ENCODE data around the gene RABL3. TPM values are rescaled to one million over a fixed set of nuclear protein-coding genes. Genes with fewer than 3 reads are reported as not detected.
"Not testable (repeated sequence)": the region's sequence is repeated elsewhere in the genome, so short reads cannot be mapped to it uniquely, and the experiment has no call there.

The RABL3 gene, protein sequence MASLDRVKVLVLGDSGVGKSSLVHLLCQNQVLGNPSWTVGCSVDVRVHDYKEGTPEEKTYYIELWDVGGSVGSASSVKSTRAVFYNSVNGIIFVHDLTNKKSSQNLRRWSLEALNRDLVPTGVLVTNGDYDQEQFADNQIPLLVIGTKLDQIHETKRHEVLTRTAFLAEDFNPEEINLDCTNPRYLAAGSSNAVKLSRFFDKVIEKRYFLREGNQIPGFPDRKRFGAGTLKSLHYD
- total RNA-seq: 15.3 and 16.8 TPM in 2 replicates
- 9.9 TPM for polyA plus RNA-seq (2012)

DNA sequence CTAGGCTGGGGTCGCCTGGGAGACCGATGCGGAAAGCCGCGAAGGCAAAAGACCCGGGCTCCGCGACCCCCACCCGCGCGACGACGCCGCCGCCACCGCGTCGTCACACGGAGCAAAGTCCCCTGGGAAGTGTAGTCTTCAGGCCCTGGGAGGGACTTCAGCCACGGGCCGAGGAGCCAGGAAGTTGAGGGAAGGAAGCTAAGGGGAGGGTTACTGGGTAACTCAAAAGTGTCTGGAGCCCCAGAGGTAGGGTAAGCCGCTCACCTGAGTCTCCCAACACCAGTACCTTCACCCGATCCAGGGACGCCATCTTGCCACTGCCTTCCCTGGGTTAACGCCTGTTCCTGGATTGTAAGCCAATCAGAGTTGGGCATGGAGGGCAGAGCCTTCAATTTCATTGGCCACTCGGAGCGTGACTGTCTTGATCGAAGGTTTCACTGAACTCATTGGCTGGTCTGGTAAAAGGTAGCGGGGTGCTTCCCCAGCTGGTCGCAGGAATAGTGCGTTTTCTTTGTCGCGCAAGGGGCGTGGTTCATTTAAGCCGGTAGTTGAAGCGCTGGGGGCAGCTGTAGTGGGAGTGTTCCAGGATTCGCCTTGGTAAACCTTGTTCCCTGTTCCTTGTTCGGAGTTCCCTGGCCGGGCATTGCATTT is at the start of gene RABL3, which contains the start of gene GTF2E1:
RABL3 (minus strand) TSS at position 319 of the 651 bp plus-strand sequence; CDS start at position 310, 9 bp downstream.
GTF2E1 (plus strand) TSS at position 547 of the 651 bp plus-strand sequence. CDS start 7,809 bp downstream, outside the sequence.
- peak; percentile 100 for DNase-seq (ENCODE audit: low read depth)

DNA sequence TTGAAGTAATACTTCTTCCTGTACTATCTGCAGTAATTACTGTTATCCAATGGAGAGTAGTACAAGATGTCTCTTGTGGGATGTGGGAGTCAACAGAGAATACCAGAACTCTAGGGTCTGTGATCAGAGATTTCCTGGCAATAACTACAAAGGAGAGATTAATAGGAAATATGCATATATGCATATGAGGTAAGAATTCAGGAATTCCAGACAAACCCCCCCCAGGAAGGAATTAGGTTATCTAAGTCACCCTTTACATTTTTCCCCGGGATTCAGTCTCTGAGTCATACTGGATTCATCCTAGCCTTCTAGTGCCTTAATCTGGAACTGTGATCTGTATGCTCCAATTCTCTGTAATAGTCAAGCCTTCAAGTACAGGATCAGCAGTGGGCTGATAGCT is 49.6 kb upstream of the RABL3 start:
- DNase-seq (ENCODE audit: low read depth): no peak

DNA sequence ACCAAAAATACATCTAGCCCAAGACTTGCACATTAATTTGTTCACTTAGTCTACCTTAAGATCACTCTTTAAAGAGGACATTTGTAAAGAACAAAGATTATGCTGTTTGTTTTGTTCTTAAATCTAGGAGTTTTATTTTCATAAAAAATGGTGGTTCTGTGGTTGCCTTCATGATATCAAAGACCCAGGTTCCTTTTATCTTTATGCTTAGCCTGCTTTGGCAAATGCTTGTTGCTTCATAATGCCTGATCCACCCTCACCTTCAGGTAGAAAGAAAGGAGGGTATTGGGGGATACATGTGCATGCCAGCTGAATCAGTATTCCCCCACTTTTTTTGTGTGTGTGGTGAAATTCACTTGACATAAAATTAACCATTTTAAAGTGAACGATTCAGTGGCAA is 48.7 kb upstream of the RABL3 start:
- DNase-seq (ENCODE audit: low read depth): no peak

DNA sequence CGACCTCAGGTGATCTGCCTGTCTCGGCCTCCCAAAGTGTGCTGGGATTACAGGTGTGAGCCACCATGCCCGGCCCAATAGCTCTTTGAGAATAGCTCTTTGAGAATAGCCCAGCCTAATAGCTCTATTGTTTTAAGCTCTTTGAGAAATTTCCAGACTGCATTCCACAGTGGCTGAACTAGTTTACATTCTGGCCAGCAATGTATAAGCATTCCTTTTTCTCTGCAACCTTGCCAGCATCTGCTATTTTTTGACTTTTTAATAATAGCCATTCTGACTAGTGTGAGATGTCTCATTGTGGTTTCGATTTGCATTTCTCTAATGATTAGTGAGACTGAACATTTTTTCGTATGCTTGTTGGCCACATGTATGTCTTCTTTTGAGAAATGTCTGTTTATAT is 43.5 kb upstream of the RABL3 start:
- DNase-seq (ENCODE audit: low read depth): not testable (repeated sequence)

DNA sequence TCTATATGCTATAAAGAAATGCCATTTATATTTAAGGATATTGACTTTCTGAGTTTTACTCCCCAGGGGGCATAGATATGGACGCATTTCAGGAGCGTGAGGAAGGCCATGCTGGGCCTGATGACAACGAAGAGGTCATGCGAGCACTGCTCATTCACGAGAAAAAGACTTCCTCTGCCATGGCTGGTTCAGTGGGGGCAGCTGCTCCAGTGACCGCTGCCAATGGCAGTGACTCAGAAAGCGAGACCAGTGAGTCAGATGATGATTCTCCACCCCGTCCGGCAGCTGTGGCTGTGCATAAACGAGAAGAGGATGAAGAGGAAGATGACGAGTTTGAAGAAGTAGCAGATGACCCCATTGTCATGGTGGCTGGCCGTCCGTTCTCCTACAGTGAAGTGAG is 38.7 kb upstream of the RABL3 start:
- DNase-seq (ENCODE audit: low read depth): peak; percentile 96

DNA sequence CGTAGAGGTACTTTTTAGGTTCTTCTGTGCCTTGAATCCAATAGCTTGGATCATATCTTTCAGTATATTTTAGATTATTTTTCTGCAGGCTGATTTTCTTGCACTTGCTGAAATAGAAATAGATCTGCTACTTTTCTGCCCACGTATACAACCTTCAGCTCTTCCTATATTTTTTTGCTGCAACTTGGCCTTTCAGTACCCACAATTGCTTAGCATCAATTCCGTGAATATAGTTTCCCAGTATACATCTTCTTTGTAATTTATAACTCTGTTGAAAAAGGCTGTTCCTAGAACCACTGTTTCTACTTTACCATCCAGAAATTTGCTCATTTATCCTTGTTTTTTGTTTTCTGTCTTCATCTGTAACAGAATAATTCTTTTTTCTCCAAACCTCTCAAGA is 36.5 kb upstream of the RABL3 start:
- DNase-seq (ENCODE audit: low read depth): no peak

DNA sequence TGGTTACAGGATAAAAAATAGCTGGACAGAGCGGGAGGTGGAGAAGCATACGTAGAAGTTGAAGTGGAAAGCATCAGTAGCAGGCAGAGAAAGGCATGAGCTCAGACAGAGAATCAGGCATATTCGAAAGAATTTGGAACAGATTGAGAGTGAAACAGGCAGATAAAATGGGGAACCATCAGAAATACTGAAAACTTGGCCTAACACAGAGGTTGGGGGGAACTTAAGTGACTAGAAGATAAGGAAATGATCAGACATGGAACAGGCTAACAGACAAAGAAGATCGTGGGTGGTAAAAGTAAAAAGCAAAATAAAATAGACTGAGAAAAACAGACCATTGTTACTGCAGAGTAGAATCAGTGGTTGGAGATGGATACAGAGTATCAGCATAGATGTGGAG is 33.1 kb upstream of the RABL3 start:
- DNase-seq (ENCODE audit: low read depth): no peak

DNA sequence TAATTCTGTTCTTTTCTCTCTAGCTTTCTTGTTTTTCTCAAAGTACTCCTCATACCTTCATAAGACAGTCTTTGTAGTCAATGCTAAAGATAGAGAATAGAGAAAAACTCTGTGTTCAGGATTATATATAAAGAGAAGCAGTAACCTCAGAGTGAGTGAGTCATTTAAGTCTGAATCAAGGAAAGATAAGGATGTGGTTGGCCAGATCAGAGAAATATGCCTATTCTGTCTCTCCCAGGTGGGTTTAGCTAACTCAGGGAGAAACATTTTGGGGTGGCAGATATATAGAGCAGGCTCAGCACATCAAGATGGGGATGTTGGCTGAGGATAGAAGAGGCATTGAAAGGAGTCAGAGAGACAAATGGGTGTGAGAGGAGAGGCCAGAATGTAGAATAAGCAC is 31.6 kb upstream of the RABL3 start:
- DNase-seq (ENCODE audit: low read depth): no peak

DNA sequence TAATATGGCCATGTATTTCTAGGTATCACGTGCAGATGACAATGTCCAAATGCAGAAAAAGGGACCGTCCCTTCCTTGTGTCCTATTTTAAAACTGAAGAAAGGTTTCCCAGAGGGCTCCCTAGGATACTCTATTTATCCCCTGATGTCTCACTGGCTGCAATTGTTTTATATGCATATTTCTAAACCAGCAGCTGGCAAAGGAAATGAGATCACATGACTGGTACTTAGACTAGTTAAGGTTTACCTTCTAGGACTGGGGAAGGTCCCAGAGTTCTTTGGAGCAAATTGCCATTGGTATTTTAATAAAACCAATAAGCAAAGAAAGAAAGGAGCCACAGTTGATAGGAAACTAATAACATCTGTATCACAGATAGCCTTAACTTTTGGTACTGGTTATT is 29.8 kb upstream of the RABL3 start:
- DNase-seq (ENCODE audit: low read depth): peak; percentile 36

DNA sequence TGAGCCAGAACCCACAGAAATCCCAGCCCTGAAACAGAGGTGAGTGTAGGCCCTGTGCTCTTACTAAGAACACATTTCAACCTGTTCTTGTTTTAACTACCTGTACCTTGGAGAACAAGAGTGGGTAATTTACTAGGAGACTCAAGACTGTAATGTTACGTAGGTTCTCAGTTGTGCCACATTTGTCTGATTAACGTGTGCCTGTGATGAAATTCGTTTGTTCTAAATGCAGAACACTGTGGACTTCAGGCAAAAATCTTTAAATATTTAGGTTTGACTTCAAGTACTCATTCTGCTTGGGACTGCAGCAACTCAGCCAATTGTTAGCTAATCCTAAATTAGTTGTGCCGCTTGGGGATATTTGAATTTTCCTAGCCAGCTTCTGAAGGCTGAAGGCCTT is 28.6 kb upstream of the RABL3 start:
- DNase-seq (ENCODE audit: low read depth): no peak

DNA sequence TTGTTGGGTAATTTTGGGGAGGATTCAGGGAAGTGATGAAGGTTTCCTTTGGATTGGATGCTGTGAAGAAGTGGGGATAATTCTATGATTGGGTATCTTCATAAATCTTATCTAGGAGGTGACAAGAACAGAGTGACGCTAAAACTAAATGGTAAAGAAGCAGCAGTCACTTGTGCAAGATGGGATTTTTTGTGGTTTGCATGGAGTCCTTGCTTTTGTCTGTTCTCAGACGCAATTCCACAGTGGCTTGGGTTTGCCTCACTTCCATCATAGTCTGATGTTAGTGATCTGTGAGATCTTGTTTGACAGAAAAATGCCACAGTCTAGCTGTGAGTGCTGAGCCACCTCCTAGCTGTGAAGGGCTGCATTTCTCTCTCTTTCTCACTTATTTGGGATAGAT is 27.1 kb upstream of the RABL3 start:
- no peak for DNase-seq (ENCODE audit: low read depth)

DNA sequence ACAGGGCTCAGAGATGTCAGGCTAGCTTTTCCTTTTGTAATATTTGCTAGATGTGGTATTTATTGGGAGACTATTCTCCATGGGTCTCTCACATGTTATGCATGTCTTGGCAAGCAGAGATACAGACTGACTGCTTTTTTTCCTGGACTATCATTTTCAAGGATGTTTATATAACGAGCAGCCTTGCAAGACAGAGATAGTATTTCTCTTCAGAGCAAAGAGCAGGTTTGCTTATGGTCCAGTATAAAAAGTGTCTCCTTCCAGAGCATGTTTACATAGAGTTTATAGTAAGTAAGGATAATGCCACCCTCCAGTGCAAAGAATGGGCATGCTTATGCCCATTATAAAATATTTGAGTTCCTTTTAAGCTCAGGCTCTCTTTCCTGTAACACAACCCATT is 24.8 kb upstream of the RABL3 start:
- no peak for DNase-seq (ENCODE audit: low read depth)

DNA sequence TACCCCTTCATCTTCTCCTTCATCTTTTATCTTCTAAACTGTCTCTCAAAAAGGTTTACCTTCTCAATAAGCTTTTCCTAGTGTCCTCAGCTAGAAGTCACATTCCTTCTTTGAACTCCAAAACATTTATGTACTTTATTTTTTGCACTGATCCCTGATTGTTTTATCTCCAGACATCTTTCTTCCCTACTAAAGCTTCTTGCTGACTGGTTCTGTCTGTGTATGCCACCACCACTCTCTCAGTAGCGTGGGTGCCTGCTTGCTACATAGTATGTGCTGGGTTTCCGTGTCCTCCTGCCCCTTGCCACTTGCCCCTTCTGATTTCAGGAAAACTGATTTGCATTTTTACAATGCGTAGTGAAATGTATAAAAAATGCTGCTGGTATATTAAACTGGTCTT is 24.3 kb upstream of the RABL3 start:
- no peak for DNase-seq (ENCODE audit: low read depth)

DNA sequence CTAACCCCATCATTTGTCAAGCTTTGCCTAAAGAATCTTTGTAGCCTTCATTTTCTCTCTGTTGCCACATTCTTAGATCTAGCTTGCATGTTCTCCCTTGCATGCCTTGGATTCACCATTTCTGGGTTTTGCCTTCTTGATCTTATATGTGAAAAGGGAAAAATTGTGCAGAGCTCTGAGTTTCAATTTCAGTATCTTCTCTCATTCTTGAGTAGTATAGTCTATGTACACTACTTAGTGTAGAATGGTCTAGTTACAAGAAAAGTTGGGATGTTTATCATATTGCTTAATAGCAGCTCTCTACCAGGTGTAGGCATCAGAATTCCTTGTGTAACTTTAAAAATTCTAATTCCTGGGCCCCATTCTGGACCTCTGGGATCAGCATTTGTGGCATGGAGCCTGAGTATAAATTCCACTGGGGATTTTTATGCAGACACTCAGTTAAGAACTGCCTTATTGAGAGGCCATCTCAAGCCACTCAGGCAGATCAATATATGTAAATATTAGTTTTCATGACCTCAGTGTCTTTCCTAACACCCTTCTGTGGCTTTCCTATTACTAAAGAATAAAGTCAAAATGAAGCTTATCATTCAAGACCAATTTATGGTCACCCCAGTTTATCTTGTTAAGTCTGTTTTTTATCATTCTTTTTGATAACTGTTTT is 23.6 kb upstream of the RABL3 start:
- DNase-seq (ENCODE audit: low read depth): no peak

DNA sequence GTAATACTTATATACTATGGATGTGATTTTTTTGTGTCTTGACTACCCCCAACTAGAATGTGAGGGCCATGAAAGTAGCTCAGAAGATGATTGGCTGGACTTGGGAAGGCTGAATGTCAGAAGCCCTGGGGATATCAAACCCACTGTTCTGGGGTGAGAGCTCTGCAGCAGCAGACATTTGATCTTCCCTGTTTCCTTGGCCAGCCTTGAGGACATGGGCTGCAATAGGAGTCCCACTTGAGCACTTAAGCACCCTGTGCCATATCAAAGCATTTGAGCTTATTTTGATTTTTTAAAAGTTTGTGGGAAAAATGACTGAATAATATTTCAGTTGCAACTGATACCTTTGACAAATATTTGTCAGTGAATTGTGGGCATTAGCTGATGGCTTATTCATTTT is 21.9 kb upstream of the RABL3 start:
- peak; percentile 43 for DNase-seq (ENCODE audit: low read depth)

DNA sequence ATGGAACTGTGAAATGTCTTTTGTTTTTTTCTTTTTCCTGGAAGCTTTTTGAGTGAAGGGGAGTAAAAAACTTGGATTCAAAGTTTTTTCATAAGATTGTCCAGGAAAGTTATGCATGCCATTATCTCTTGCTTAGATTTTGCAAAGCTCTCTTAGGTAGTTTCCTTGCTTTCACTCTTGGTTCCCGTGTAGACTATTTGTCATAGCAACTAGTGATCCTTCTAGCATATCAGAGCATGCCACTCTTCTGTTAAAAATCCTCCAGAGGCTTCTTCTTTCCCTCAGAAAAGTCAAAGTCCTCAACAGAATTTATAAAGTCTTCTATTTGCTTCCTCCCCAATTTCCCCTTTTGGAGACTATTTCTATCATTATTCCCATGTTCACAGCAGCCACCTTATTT is 21.3 kb upstream of the RABL3 start:
- no peak for DNase-seq (ENCODE audit: low read depth)

DNA sequence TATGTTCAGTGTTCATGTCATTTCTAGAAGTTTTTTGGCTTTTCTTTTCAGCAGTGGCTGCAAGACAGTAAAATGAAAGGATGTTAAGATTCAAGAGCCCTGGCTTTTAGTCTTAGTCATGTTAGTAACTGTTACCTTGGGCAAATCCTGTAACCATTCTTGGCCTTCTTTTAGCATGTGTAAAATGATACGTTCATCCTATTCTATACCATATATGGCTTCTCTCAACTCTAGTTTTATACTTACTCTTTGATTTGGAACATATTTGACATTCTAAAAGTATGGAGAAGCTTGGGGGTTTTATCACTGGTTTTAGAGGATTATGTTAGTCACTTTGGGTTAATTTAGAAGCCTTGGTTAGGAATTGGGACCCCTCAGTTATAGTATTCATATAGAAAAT is 20.3 kb upstream of the RABL3 start:
- no peak for DNase-seq (ENCODE audit: low read depth)

DNA sequence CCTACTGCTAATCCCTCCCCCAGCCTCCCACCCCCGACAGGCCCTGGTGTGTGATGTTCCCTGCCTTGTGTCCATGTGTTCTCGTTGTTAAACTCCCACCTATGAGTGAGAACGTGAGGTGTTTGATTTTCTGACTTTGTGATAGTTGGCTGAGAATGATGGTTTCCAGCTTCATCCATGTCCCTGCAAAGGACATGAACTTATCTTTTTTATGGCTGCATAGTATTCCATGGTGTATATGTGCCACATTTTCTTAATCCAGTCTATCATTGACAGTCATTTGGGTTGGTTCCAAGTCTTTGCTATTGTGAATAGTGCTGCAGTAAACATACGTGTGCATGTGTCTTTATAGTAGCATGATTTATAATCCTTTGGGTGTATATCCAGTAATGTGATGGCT is 16.2 kb upstream of the RABL3 start:
- DNase-seq (ENCODE audit: low read depth): not testable (repeated sequence)

DNA sequence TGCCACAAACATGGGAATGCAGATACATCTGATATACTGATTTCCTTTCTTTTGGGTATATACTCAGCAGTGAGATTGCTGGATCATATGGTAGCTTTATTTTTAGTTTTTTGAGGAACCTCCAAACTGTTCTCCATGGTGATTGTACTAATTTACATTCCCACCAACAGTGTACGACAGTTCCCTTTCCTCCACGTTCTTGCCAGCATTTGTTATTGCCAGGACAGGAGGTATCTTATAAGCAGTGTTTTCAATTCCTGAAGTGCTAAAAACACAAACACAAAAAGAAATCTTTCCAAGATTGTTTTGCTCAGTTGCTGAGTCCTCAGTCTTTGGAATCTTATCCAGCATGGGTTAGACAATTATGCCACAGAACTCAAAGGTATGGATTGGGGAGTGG is 13.7 kb upstream of the RABL3 start:
- DNase-seq (ENCODE audit: low read depth): no peak

DNA sequence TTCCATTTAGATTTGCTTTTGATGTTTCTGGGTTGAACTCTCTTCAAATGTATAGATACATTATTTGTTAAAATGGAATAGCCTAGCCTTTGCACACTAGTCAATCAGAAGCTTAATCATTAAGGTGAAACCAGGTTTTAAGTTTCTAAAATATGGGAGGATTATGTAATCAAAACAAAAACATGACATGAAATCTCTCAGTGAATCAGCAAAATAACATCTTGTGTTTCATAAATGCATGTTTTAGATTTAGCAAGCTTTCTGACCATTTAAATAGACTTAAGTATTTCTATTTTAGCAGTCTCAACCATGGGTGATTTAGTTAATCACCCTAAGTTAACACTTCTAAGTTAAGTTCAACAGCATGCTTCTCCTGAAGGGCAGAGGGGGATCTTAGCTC is 11.5 kb upstream of the RABL3 start:
- DNase-seq (ENCODE audit: low read depth): no peak

DNA sequence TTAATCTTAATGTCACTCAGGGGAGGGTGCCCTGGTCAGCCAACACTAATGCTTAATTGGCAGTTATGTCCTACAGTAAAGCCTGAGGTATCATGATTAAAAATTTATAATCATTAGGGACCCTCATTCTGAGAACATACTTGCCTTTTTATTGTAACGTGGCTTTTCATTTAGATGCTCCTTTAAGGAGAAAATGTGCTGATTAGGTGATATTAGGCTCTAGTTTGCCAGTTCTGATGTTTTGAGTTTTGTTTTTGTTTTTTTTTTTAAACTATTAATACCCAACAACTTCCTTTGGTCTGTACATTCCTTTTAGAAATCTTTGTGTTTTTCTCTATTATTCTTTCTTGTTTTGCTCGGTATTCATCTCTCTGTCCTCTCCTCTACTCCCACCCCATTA is 10.5 kb upstream of the RABL3 start:
- no peak for DNase-seq (ENCODE audit: low read depth)

DNA sequence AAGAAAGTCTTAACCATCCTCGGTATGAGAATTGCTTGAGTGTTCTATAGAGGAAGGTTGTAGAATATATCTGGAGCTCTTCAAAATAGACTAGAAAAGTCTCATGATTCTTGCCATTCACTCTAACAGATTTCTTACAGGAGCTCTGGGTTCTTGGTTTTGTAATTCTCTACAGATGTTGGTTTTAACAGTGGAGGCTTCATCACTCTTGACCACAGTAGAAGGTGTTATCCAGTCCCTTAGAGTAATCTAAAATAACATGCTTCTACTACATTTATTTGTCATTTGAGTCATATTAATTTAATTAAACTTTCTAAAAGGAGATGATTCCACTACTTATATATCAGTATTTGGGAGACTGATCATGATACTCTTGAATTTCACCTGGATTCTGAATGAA is 9.9 kb upstream of the RABL3 start:
- DNase-seq (ENCODE audit: low read depth): no peak

DNA sequence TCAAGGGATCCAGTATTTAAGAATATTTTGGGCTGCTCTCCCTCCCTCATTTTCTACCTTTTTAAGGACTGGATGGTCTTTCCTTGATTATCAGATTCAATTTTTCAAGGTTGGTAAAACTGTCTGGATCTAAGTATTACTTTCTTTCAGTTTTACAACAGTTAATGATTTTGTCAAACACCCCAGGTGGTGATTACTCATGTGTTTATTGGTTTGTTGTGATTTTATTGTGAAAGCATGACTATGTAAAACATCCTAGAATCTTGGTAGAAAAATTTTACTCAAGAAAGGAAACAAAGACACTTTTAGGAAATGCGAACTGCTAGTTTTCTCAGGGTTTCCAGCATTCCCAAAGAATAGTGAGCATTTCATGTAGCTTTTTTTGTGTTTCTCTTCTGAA is 7.5 kb upstream of the RABL3 start:
- DNase-seq (ENCODE audit: low read depth): no peak

Data from myocyte (in vitro differentiated cells).